Liver (tissue), 3 donors: ENCODE results near the gene AAK1.

Experiments
- ATF3 ChIP-seq: IDR thresholded peaks from 2 replicates; pipeline ENCODE4 v1.6.1; 2016; ENCODE audit warnings: antibody characterized with exemption
- EGR1 ChIP-seq, 2 donors: IDR thresholded peaks; 2 replicates each; pipeline ENCODE4 v1.6.1; 2016 to 2018; ENCODE audit warnings: antibody characterized with exemption in 2 of 2, low read depth in 2 of 2
- FOXA1 ChIP-seq: IDR thresholded peaks from 2 replicates; pipeline ENCODE4 v1.6.1; 2016; ENCODE audit warnings: antibody characterized with exemption
- GABPA ChIP-seq, 2 donors: IDR thresholded peaks in 1 of 2; conservative IDR thresholded peaks in 1 of 2; 2 replicates each; pipeline ENCODE4 v1.6.1; 2016; ENCODE audit warnings: antibody characterized with exemption in 2 of 2, mild to moderate bottlenecking in 1 of 2, moderate library complexity in 1 of 2
- HNF4A ChIP-seq, 2 donors: conservative IDR thresholded peaks; 2 replicates each; pipeline ENCODE4 v1.6.1; 2016; ENCODE audit warnings: antibody characterized with exemption in 2 of 2, mild to moderate bottlenecking in 2 of 2
- JUND ChIP-seq, 2 donors: IDR thresholded peaks; 2 replicates each; pipeline ENCODE4 v1.6.1; 2016; ENCODE audit warnings: antibody characterized with exemption in 2 of 2
- MAX ChIP-seq: IDR thresholded peaks from 2 replicates; pipeline ENCODE4 v1.6.1; 2016; ENCODE audit warnings: antibody characterized with exemption
- NR2F2 ChIP-seq: IDR thresholded peaks from 2 replicates; pipeline ENCODE4 v1.6.1; 2016; ENCODE audit warnings: antibody characterized with exemption
- RAD21 ChIP-seq, 2 donors: IDR thresholded peaks; 2 replicates each; pipeline ENCODE4 v1.6.1; 2016; ENCODE audit warnings: antibody characterized with exemption in 2 of 2, mild to moderate bottlenecking in 2 of 2
- REST ChIP-seq: IDR thresholded peaks from 2 replicates; pipeline ENCODE4 v1.6.1; 2016; ENCODE audit warnings: antibody characterized with exemption, mild to moderate bottlenecking
- SP1 ChIP-seq: IDR thresholded peaks from 2 replicates; pipeline ENCODE4 v1.6.1; 2018; ENCODE audit warnings: antibody characterized with exemption, mild to moderate bottlenecking
- TAF1 ChIP-seq: conservative IDR thresholded peaks from 2 replicates; pipeline ENCODE4 v1.6.1; 2016; ENCODE audit warnings: antibody characterized with exemption, mild to moderate bottlenecking
- TF ChIP-seq, protein P1 (sequence below): fragments of 150-350 bp; IDR thresholded peaks from 2 replicates; pipeline ENCODE4 v1.5.1; 2017; ENCODE audit warnings: improper control_type of control experiment, low read depth, low read length; ENCODE audit not compliant: missing input control
- TF ChIP-seq, protein P2 (sequence below): IDR thresholded peaks from 2 replicates; pipeline ENCODE4 v1.6.1; 2016; ENCODE audit warnings: antibody characterized with exemption
- donor health status: healthy.
- donor health status: healthy.

GRCh38 chr2:69416147-69416546, 227.4 kb downstream of the AAK1 start:
- TF ChIP-seq TAF1 (no peak), REST (no peak), ATF3 (no peak), GABPA (IDR thresholded peaks at IDR 0.05 in 1 of 2, conservative IDR thresholded peaks at IDR 0.05 in 1 of 2) (no peak), MAX (no peak), FOXA1 (no peak), RAD21 (IDR thresholded peaks at IDR 0.05) (no peak), HNF4A (conservative IDR thresholded peaks at IDR 0.05) (no peak), SP1 (no peak), EGR1 (IDR thresholded peaks at IDR 0.05; ENCODE audit: low read depth in 2 of 2) (no peak), NR2F2 (no peak), JUND (IDR thresholded peaks at IDR 0.05) (no peak)
- TF ChIP-seq, protein P1, sequence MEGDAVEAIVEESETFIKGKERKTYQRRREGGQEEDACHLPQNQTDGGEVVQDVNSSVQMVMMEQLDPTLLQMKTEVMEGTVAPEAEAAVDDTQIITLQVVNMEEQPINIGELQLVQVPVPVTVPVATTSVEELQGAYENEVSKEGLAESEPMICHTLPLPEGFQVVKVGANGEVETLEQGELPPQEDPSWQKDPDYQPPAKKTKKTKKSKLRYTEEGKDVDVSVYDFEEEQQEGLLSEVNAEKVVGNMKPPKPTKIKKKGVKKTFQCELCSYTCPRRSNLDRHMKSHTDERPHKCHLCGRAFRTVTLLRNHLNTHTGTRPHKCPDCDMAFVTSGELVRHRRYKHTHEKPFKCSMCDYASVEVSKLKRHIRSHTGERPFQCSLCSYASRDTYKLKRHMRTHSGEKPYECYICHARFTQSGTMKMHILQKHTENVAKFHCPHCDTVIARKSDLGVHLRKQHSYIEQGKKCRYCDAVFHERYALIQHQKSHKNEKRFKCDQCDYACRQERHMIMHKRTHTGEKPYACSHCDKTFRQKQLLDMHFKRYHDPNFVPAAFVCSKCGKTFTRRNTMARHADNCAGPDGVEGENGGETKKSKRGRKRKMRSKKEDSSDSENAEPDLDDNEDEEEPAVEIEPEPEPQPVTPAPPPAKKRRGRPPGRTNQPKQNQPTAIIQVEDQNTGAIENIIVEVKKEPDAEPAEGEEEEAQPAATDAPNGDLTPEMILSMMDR = no peak
- TF ChIP-seq, protein P2, sequence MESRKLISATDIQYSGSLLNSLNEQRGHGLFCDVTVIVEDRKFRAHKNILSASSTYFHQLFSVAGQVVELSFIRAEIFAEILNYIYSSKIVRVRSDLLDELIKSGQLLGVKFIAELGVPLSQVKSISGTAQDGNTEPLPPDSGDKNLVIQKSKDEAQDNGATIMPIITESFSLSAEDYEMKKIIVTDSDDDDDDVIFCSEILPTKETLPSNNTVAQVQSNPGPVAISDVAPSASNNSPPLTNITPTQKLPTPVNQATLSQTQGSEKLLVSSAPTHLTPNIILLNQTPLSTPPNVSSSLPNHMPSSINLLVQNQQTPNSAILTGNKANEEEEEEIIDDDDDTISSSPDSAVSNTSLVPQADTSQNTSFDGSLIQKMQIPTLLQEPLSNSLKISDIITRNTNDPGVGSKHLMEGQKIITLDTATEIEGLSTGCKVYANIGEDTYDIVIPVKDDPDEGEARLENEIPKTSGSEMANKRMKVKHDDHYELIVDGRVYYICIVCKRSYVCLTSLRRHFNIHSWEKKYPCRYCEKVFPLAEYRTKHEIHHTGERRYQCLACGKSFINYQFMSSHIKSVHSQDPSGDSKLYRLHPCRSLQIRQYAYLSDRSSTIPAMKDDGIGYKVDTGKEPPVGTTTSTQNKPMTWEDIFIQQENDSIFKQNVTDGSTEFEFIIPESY = no peak
